Glutamatergic neuron (in vitro differentiated cells): ENCODE results near the gene KLHL4. TPM values are rescaled to one million over a fixed set of nuclear protein-coding genes. Genes with fewer than 3 reads are reported as not detected.
A peak's percentile ranks its signal among the peaks of the same experiment; 100 is the strongest.
"Not testable (repeated sequence)": the region's sequence is repeated elsewhere in the genome, so short reads cannot be mapped to it uniquely, and the experiment has no call there.

Experiments
- DNase-seq: peaks from one replicate; pipeline ENCODE4 v3.0.0; 2022
- H3K27ac Mint-ChIP-seq: one replicate; pipeline ENCODE4 v1.8.0; 2020; ENCODE audit warnings: mild to moderate bottlenecking, mixed read lengths, inconsistent platforms; ENCODE audit not compliant: unreplicated experiment
- H3K27me3 Mint-ChIP-seq: one replicate; pipeline ENCODE4 v1.8.0; 2020; ENCODE audit warnings: mild to moderate bottlenecking, moderate library complexity, mixed read lengths, inconsistent platforms; ENCODE audit not compliant: unreplicated experiment
- H3K36me3 Mint-ChIP-seq: one replicate; pipeline ENCODE4 v1.8.0; 2020; ENCODE audit warnings: mild to moderate bottlenecking, mixed read lengths, inconsistent platforms; ENCODE audit not compliant: unreplicated experiment
- H3K4me1 Mint-ChIP-seq: one replicate; pipeline ENCODE4 v1.8.0; 2020; ENCODE audit warnings: mild to moderate bottlenecking, low read depth, mixed read lengths, inconsistent platforms; ENCODE audit not compliant: unreplicated experiment
- H3K4me3 Mint-ChIP-seq: one replicate; pipeline ENCODE4 v1.8.0; 2020; ENCODE audit warnings: mild to moderate bottlenecking, mixed read lengths, inconsistent platforms; ENCODE audit not compliant: unreplicated experiment
- H3K9me3 Mint-ChIP-seq: one replicate; pipeline ENCODE4 v1.8.0; 2020; ENCODE audit warnings: mild to moderate bottlenecking, moderate library complexity, mixed read lengths, inconsistent platforms; ENCODE audit not compliant: unreplicated experiment
- CTCF ChIP-seq: fragments of 200-600 bp; sonication (generic); IDR thresholded peaks from one replicate; pipeline ENCODE4 v1.5.0; 2021; ENCODE audit not compliant: partially characterized antibody, unreplicated experiment
- total RNA-seq: library from RNA; stranded (reverse); fragmentation: NEBNext Ultra II Directional; extraction: Animal tissue kit (Norgen Biotek cat#: 25700); gene quantifications from one replicate; pipeline ENCODE4 v1.2.1, GENCODE V29; 2021; ENCODE audit not compliant: unreplicated experiment

The KLHL4 gene
- total RNA-seq, 1 donor from 2014 or later: 39.9 TPM

- Mint-ChIP-seq H3K4me1 (peaks cover 4% of the 10 kb centered on the region), H3K4me3 (no peak overlapping the region), H3K27ac (no peak overlapping the region), H3K9me3 (peaks cover 2% of the 10 kb centered on the region), H3K27me3 (no peaks in the 10 kb centered on the region), H3K36me3 (peaks cover 8% of the 10 kb centered on the region)
- TF ChIP-seq CTCF: no peak
- DNase-seq: no peak
Observed at GRCh38 chrX:87634361-87634760, 116.8 kb downstream of the KLHL4 start.

GRCh38 chrX:87636533-87636932 lies 118.9 kb downstream of the KLHL4 start:
- peak; percentile 24 for DNase-seq
- Mint-ChIP-seq H3K36me3 (peaks cover 13% of the 10 kb centered on the region), H3K4me3 (no peak overlapping the region), H3K27me3 (no peaks in the 10 kb centered on the region), H3K9me3 (peaks cover 4% of the 10 kb centered on the region), H3K27ac (peak overlapping the region; percentile 72), H3K4me1 (peaks cover 4% of the 10 kb centered on the region)
- TF ChIP-seq CTCF: no peak

- H3K4me1 Mint-ChIP-seq, H3K9me3 Mint-ChIP-seq, H3K27ac Mint-ChIP-seq, DNase-seq, H3K4me3 Mint-ChIP-seq, H3K27me3 Mint-ChIP-seq: not testable (repeated sequence)
- H3K36me3 Mint-ChIP-seq: peaks cover 34% of the 10 kb centered on the region
Observed at GRCh38 chrX:87641439-87641838, 123.8 kb downstream of the KLHL4 start.

GRCh38 chrX:87661761-87662160 lies 144.2 kb downstream of the KLHL4 start:
- no peaks in the 10 kb centered on the region for H3K9me3 Mint-ChIP-seq
- H3K4me3 Mint-ChIP-seq: no peak overlapping the region
- H3K36me3 Mint-ChIP-seq: no peaks in the 10 kb centered on the region
- H3K27ac Mint-ChIP-seq: no peak overlapping the region
- no peak for DNase-seq
- no peak for TF ChIP-seq CTCF
- H3K4me1 Mint-ChIP-seq: no peaks in the 10 kb centered on the region
- H3K27me3 Mint-ChIP-seq: no peaks in the 10 kb centered on the region

GRCh38 chrX:87663421-87663820 lies 145.8 kb downstream of the KLHL4 start:
- no peak overlapping the region for H3K4me3 Mint-ChIP-seq
- no peaks in the 10 kb centered on the region for H3K9me3 Mint-ChIP-seq
- no peaks in the 10 kb centered on the region for H3K36me3 Mint-ChIP-seq
- no peaks in the 10 kb centered on the region for H3K4me1 Mint-ChIP-seq
- DNase-seq: no peak
- no peak overlapping the region for H3K27ac Mint-ChIP-seq
- no peaks in the 10 kb centered on the region for H3K27me3 Mint-ChIP-seq
- TF ChIP-seq CTCF: no peak

GRCh38 chrX:87664381-87664780 lies 146.8 kb downstream of the KLHL4 start:
- Mint-ChIP-seq H3K27me3 (no peaks in the 10 kb centered on the region), H3K27ac (no peak overlapping the region), H3K4me1 (no peaks in the 10 kb centered on the region), H3K4me3 (no peak overlapping the region), H3K9me3 (no peaks in the 10 kb centered on the region), H3K36me3 (no peaks in the 10 kb centered on the region)
- TF ChIP-seq CTCF: peak; percentile 32
- DNase-seq: no peak
